ENCODE data around the gene CDH4. TPM values are rescaled to one million over a fixed set of nuclear protein-coding genes. Genes with fewer than 3 reads are reported as not detected.

Gene CDH4
- total RNA-seq, 1 donor from 2014 or later = not detected

GRCh38 chr20:61904456-61904855 is 652.4 kb downstream of the CDH4 start:
- no peaks in the 10 kb centered on the region for H3K9me3 ChIP-seq
- H3K36me3 ChIP-seq = no peaks in the 10 kb centered on the region
- no peak overlapping the region for H3K27ac ChIP-seq
- no peaks in the 10 kb centered on the region for H3K27me3 ChIP-seq
- TF ChIP-seq CTCF (IDR thresholded peaks at IDR 0.05) = no peak
- no peaks in the 10 kb centered on the region for H3K4me1 ChIP-seq
- no peak for DNase-seq (ENCODE audit: low spot score in 2 of 2)
- H3K4me3 ChIP-seq = no peak overlapping the region
- intact Hi-C loops (cut with DNase I) = no loop called here

DNA sequence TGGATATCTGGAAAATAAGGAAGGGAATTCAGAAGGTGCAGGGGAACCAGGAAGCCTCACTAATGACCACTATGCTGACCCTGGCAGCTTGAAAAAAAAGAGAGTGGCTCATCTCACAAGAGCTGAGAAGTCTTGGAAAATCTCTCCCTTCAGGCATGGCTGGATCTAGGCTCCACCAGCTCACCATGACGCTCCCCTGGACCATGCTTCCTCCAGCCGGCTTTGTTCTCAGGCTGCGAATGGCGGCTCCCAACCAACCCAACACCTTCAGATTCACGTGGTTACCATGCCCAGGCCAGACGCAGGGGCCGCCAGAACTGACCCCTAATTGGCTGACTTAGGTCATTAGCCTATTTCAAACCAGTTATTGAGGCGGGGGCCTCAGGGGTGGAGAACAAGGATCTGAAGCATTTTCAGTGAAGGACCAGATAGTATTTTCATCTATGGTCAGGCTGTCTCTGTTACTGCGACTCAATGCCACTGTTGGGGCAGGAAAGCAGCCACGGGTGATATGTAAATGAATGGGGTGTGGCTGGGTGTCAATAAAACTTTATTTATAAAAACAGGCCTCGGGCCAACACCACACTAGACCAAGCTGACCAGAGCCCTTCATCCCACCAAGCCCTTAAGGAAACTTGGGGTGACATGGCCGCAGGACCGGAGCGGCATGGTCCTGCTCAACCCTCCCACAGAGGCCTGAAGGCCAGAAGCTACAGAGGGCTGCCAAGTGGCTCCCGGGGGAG is 653.9 kb downstream of the CDH4 start:
- TF ChIP-seq CTCF (IDR thresholded peaks at IDR 0.05) = no peak
- no peak for DNase-seq (ENCODE audit: low spot score in 2 of 2)
- no peaks in the 10 kb centered on the region for H3K36me3 ChIP-seq
- no peaks in the 10 kb centered on the region for H3K4me1 ChIP-seq
- H3K27me3 ChIP-seq = no peaks in the 10 kb centered on the region
- intact Hi-C loops (cut with DNase I) = no loop called here
- H3K27ac ChIP-seq = no peak overlapping the region
- peaks cover 0 to 2% of the 10 kb centered on the region in 2 donors for H3K9me3 ChIP-seq
- no peak overlapping the region for H3K4me3 ChIP-seq

DNA sequence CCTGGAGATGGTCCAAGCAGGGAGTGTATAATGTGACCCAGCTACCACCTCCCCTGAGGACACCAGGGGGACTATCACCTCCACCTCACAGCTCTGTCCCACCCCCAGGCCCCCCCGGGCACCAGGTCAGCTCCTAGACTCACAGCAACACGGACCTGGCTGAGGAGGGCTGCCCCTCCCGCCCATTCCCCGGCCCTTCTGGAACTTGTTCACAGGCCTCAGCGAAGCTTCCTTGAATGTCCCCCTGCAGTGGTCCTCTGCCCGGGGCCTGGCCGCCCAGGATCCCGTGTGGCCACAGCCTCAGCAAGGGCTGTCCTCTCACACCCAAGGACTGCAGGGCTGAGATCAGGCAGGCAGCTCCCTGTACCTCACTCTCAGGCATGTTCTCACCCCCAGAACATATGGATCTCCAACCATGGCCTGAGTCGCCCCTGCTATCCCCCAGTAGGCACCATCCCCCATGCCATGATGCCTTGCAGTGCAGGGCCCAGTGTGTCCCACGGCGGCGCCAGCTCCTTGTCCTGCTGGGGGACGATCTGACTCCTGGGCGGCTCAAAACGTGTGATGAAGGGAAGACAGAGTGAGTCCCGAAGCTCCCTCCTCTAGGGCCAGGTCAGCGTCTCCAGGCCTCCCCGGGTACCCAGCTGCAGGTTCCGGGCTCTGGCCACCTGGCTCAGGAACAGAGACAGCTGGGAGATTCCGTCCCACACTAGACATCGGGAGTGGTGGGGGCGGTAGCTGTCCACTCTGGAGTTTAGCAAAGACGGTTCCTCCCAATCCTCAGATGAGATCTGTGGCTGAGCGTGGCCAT is 655.2 kb downstream of the CDH4 start:
- peaks cover 0 to 3% of the 10 kb centered on the region in 2 donors for H3K9me3 ChIP-seq
- no peaks in the 10 kb centered on the region for H3K27me3 ChIP-seq
- intact Hi-C loops (cut with DNase I) = no loop called here
- H3K4me3 ChIP-seq = no peak overlapping the region
- H3K4me1 ChIP-seq = no peaks in the 10 kb centered on the region
- H3K27ac ChIP-seq = no peak overlapping the region
- H3K36me3 ChIP-seq = no peaks in the 10 kb centered on the region
- TF ChIP-seq CTCF (IDR thresholded peaks at IDR 0.05) = no peak
- no peak for DNase-seq (ENCODE audit: low spot score in 2 of 2)

- Histone ChIP-seq H3K27ac (no peak overlapping the region), H3K27me3 (no peaks in the 10 kb centered on the region), H3K4me3 (no peak overlapping the region), H3K9me3 (peaks cover 0 to 3% of the 10 kb centered on the region in 2 donors), H3K4me1 (no peaks in the 10 kb centered on the region), H3K36me3 (no peaks in the 10 kb centered on the region)
- DNase-seq (ENCODE audit: low spot score in 2 of 2) = no peak
- intact Hi-C loops (cut with DNase I) = no loop called here
- no peak for TF ChIP-seq CTCF (IDR thresholded peaks at IDR 0.05)
These were observed 656.3 kb downstream of the CDH4 start for GRCh38 chr20:61908057-61909026.

DNA sequence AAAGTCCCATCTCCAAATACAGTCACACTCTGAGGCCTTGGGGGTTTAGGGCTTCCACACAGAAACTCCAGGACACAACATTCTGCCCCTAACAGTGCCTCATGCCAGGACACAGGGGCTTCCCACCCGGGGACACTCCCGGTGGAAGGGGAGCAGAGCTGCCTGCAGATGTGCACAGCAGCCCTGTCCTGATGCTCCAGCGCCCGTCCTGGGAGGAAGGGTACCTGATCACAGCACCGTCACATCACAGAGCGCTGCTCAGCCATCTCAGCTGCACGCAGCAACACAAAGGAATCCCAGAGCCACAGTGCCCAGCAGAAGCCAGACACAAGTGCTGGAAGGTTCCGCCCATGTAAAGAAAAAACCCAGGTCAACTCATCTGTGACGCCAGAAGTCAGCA is 657.0 kb downstream of the CDH4 start:
- no peaks in the 10 kb centered on the region for H3K27me3 ChIP-seq
- H3K27ac ChIP-seq = no peak overlapping the region
- DNase-seq (ENCODE audit: low spot score in 2 of 2) = no peak
- TF ChIP-seq CTCF (IDR thresholded peaks at IDR 0.05) = no peak
- H3K36me3 ChIP-seq = no peaks in the 10 kb centered on the region
- no peak overlapping the region for H3K4me3 ChIP-seq
- H3K9me3 ChIP-seq = peaks cover 0 to 3% of the 10 kb centered on the region in 2 donors
- intact Hi-C loops (cut with DNase I) = no loop called here
- H3K4me1 ChIP-seq = no peaks in the 10 kb centered on the region
